CD4-positive, alpha-beta T cell (primary cell): ENCODE measurements around the gene CLOCK. TPM values are rescaled to one million over a fixed set of nuclear protein-coding genes. Genes with fewer than 3 reads are reported as not detected.
A peak's percentile ranks its signal among the peaks of the same experiment; 100 is the strongest.
"Not testable (repeated sequence)": the region's sequence is repeated elsewhere in the genome, so short reads cannot be mapped to it uniquely, and the experiment has no call there.

Experiments used
- ATAC-seq: fragments of 200-7000 bp; cut with Tn5 transposase; one replicate; pipeline ENCODE4 v1.10.0; 2022; ENCODE audit warnings: mild to moderate bottlenecking; ENCODE audit not compliant: poor library complexity
- CTCF ChIA-PET: fragments of 350-600 bp; sonication (Branson Sonifier 250); formaldehyde crosslinking; loops from one replicate; lab custom pipeline; 2021; ENCODE audit warnings: antibody characterized with exemption, inconsistent platforms; lab: Charles Lee
- POLR2A ChIA-PET: fragments of 350-600 bp; sonication (Branson Sonifier 250); formaldehyde crosslinking; loops from one replicate; lab custom pipeline; 2021; ENCODE audit warnings: antibody characterized with exemption, inconsistent platforms; lab: Charles Lee
- DNase-seq, 14 experiments: peaks; one replicate each; pipeline ENCODE4 v3.0.0-alpha.2; 2013 to 2020; ENCODE audit warnings: mixed read lengths in 2 of 14
- H3K27ac ChIP-seq, 2 donors: one replicate each; pipeline versions ENCODE4 v1.5.1 to v1.7.0; 2013; ENCODE audit warnings: low read length in 2 of 2, low read depth in 1 of 2, mild to moderate bottlenecking in 1 of 2
- H3K27me3 ChIP-seq, 2 experiments: 1 replicate in 1 of 2; 2 replicates in 1 of 2; pipeline versions ENCODE4 v1.6.1 to v1.7.0; 2013; ENCODE audit warnings: low read length in 2 of 2, control low read depth in 1 of 2, mild to moderate bottlenecking in 1 of 2, moderate library complexity in 1 of 2; ENCODE audit not compliant: insufficient read depth in 2 of 2, control insufficient read depth in 1 of 2
- H3K36me3 ChIP-seq: one replicate; pipeline ENCODE4 v1.6.1; 2013; ENCODE audit warnings: low read length, control low read depth; ENCODE audit not compliant: insufficient read depth
- H3K4me1 ChIP-seq: one replicate; pipeline ENCODE4 v1.6.1; 2013; ENCODE audit warnings: low read length, control low read depth; ENCODE audit not compliant: insufficient read depth
- H3K4me3 ChIP-seq: one replicate; pipeline ENCODE4 v1.5.1; 2013; ENCODE audit warnings: mild to moderate bottlenecking, low read length, moderate library complexity
- H3K9me3 ChIP-seq, 2 experiments: 1 replicate in 1 of 2; 2 replicates in 1 of 2; pipeline versions ENCODE4 v1.6.1 to v1.7.0; 2013; ENCODE audit warnings: low read length in 2 of 2, mild to moderate bottlenecking in 2 of 2, control low read depth in 1 of 2, moderate library complexity in 1 of 2; ENCODE audit not compliant: control insufficient read depth in 1 of 2, insufficient read depth in 1 of 2
- H3K27ac Mint-ChIP-seq: one replicate; pipeline ENCODE4 v1.8.0; 2020; ENCODE audit warnings: mixed read lengths
- H3K27me3 Mint-ChIP-seq: one replicate; pipeline ENCODE4 v1.8.0; 2021; ENCODE audit warnings: mixed read lengths
- H3K36me3 Mint-ChIP-seq: one replicate; pipeline ENCODE4 v1.8.0; 2021; ENCODE audit warnings: low read depth, mixed read lengths
- H3K4me1 Mint-ChIP-seq: one replicate; pipeline ENCODE4 v1.8.0; 2021; ENCODE audit warnings: low read depth, mixed read lengths
- H3K4me3 Mint-ChIP-seq: one replicate; pipeline ENCODE4 v1.8.0; 2020; ENCODE audit warnings: mild to moderate bottlenecking, mixed read lengths
- H3K9me3 Mint-ChIP-seq: one replicate; pipeline ENCODE4 v1.8.0; 2020; ENCODE audit warnings: mixed read lengths
- CTCF ChIP-seq: fragments of 200-600 bp; IDR thresholded peaks from one replicate; pipeline ENCODE4 v1.8.0; 2022; ENCODE audit warnings: antibody characterized with exemption, mild to moderate bottlenecking
- intact Hi-C, 2 experiments: fragments of 100-400 bp; cut with DNase I in 1 of 2; cut with micrococcal nuclease in 1 of 2; formaldehyde crosslinking; loops; one replicate each; pipeline versions ENCODE4 v1.15.1 to v1.9.0; 2023 to 2025; cut with DNase I, micrococcal nuclease
- polyA plus RNA-seq, 2 donors: library from polyadenylated mRNA; unstranded; fragments of 120-200 nt; gene quantifications; one replicate each; pipeline ENCODE4 v1.2.1, GENCODE V29; 2013
- total RNA-seq, 174 experiments: library from RNA in 2 of 174; stranded (reverse) in 2 of 174; gene quantifications; one replicate each; pipeline ENCODE4 v1.2.3 and lab custom pipeline; 2021 to 2026

Gene CLOCK
- total RNA-seq (1 to 10 TPM; 4.9 to 5.6 TPM), total RNA-seq (lab: John Stamatoyannopoulos, UW) (17.5 to 67.7 (median 37.7) reads per million in 172 experiments)
- 12.6 TPM for polyA plus RNA-seq (2013, experiment 1 of 2)
- polyA plus RNA-seq (2013, experiment 2 of 2), result 12.8 TPM

GRCh38 chr4:55546756-55547465 lies at the start of gene CLOCK:
Gene CLOCK, minus strand, starts transcription at chr4:55546909. Its CDS starts 64,124 bp downstream, at chr4:55482785.
- Histone ChIP-seq H3K9me3 (no peaks in the 10 kb centered on the region), H3K4me3 (peak within 1 kb of the TSS; percentile 96)

GRCh38 chr4:55592014-55592413 lies 45.3 kb upstream of the CLOCK start, which contains the start of gene PDCL2:
Gene PDCL2, minus strand, starts transcription at chr4:55592245. Its CDS starts 136 bp downstream, at chr4:55592109.
- H3K4me1 Mint-ChIP-seq, result no peaks in the 10 kb centered on the region
- TF ChIP-seq CTCF, result no peak
- no peak within 1 kb of the TSS for H3K4me3 ChIP-seq
- no peak within 1 kb of the TSS for H3K27ac ChIP-seq
- H3K4me3 Mint-ChIP-seq, result no peak within 1 kb of the TSS
- no peaks in the 10 kb centered on the region for H3K36me3 Mint-ChIP-seq
- ATAC-seq, result no peak
- H3K27ac Mint-ChIP-seq, result no peak within 1 kb of the TSS
- CTCF ChIA-PET, result no interaction called here
- peaks cover 7% of the 10 kb centered on the region for H3K27me3 Mint-ChIP-seq
- no peaks in the 10 kb centered on the region for H3K36me3 ChIP-seq
- POLR2A ChIA-PET, result no interaction called here
- DNase-seq, result no peak
- intact Hi-C loops, result no loop called here
- no peaks in the 10 kb centered on the region for H3K27me3 ChIP-seq
- H3K4me1 ChIP-seq, result no peaks in the 10 kb centered on the region
- H3K9me3 ChIP-seq, result peaks cover 0 to 9% of the 10 kb centered on the region in 2 experiments
- peaks cover 6% of the 10 kb centered on the region for H3K9me3 Mint-ChIP-seq

More at GRCh38 chr4:55546756-55547465, at the start of gene CLOCK:
- H3K27ac ChIP-seq, result peak within 1 kb of the TSS; percentile 75 to 82
- peaks cover 39% of the 10 kb centered on the region for H3K4me1 Mint-ChIP-seq
- DNase-seq (peak; percentile 63 to 94 (median 81)), ATAC-seq (peak; percentile 71)
- H3K27ac Mint-ChIP-seq, result peak within 1 kb of the TSS; percentile 85
- H3K27me3 ChIP-seq, result no peaks in the 10 kb centered on the region
- H3K36me3 Mint-ChIP-seq, result peaks cover 9% of the 10 kb centered on the region
- peak; percentile 47 for TF ChIP-seq CTCF
- H3K4me3 Mint-ChIP-seq, result peak within 1 kb of the TSS; percentile 93
- no peaks in the 10 kb centered on the region for H3K27me3 Mint-ChIP-seq
- ChIA-PET POLR2A (interaction anchor here (1.0 to 3.7 kb wide), 9 partner anchors 9 to 889 kb away, joined by 3 to 37 read pairs (median 8); partner anchors contain the start of genes AASDH, CEP135, PAICS and PPAT), CTCF (interaction anchor here (1.1 to 2.8 kb wide), 4 partner anchors 8 to 402 kb away, joined by 3 to 9 read pairs (median 6); partner anchors contain the start of genes CEP135 and SRD5A3)
- H3K4me1 ChIP-seq, result peaks cover 5% of the 10 kb centered on the region
- no peaks in the 10 kb centered on the region for H3K36me3 ChIP-seq
- intact Hi-C loops, result loop anchor here (1.0 to 10.0 kb wide), 9 partner anchors 52 to 1435 kb away; partner anchors contain the start of genes EXOC1 (in 2 of the 2), TMEM165 (in 2 of the 2) and SRD5A3 (in 1 of the 2)
- no peaks in the 10 kb centered on the region for H3K9me3 Mint-ChIP-seq

- H3K4me1 Mint-ChIP-seq, result no peaks in the 10 kb centered on the region
- POLR2A ChIA-PET, result no interaction called here
- no peak overlapping the region for H3K4me3 ChIP-seq
Observed at GRCh38 chr4:55588160-55588559, 41.5 kb upstream of the CLOCK start.

GRCh38 chr4:55582773-55583172 lies 36.1 kb upstream of the CLOCK start:
- H3K27ac Mint-ChIP-seq, H3K4me3 ChIP-seq, H3K27ac ChIP-seq, H3K36me3 ChIP-seq, H3K27me3 ChIP-seq, H3K36me3 Mint-ChIP-seq, CTCF ChIA-PET, H3K9me3 ChIP-seq, H3K27me3 Mint-ChIP-seq, DNase-seq, intact Hi-C loops, H3K4me3 Mint-ChIP-seq, POLR2A ChIA-PET, H3K4me1 Mint-ChIP-seq, H3K4me1 ChIP-seq, ATAC-seq, H3K9me3 Mint-ChIP-seq: not testable (repeated sequence)

More at GRCh38 chr4:55588160-55588559, 41.5 kb upstream of the CLOCK start:
- Mint-ChIP-seq H3K4me3 (no peak overlapping the region), H3K27me3 (peaks cover 7% of the 10 kb centered on the region), H3K36me3 (no peaks in the 10 kb centered on the region), H3K9me3 (peaks cover 8% of the 10 kb centered on the region), H3K27ac (no peak overlapping the region)
- no peaks in the 10 kb centered on the region for H3K27me3 ChIP-seq
- no peak for TF ChIP-seq CTCF
- CTCF ChIA-PET, result no interaction called here
- ATAC-seq, result no peak
- no peak for DNase-seq
- H3K27ac ChIP-seq, result no peak overlapping the region
- intact Hi-C loops, result no loop called here
- peaks cover 0 to 9% of the 10 kb centered on the region in 2 experiments for H3K9me3 ChIP-seq
- no peaks in the 10 kb centered on the region for H3K4me1 ChIP-seq
- no peaks in the 10 kb centered on the region for H3K36me3 ChIP-seq
